Neural progenitor cell (in vitro differentiated cells): Measurements from ENCODE around the gene SH3TC1. TPM values are rescaled to one million over a fixed set of nuclear protein-coding genes. Genes with fewer than 3 reads are reported as not detected.

Experiments
- DNase-seq: peaks from one replicate; pipeline ENCODE4 v3.0.0-alpha.2; 2016; ENCODE audit warnings: low spot score
- H2AFZ ChIP-seq: fragments of 200-600 bp; sonication (generic); replicated peaks from 2 replicates; pipeline ENCODE4 v1.6.1; 2016; ENCODE audit warnings: antibody characterized with exemption
- H3F3A ChIP-seq: fragments of 200-600 bp; sonication (generic); 2 replicates; pipeline ENCODE4 v1.6.1; 2016; ENCODE audit warnings: antibody characterized with exemption, low read depth
- H3K27ac ChIP-seq: fragments of 200-600 bp; sonication (generic); 2 replicates; pipeline ENCODE4 v1.5.1; 2016; ENCODE audit warnings: mild to moderate bottlenecking
- H3K27me3 ChIP-seq: fragments of 200-600 bp; sonication (generic); 2 replicates; pipeline ENCODE4 v1.6.1; 2016; ENCODE audit warnings: mild to moderate bottlenecking, moderate library complexity
- H3K36me3 ChIP-seq: fragments of 200-600 bp; sonication (generic); 2 replicates; pipeline ENCODE4 v1.5.1; 2016
- H3K4me1 ChIP-seq: fragments of 200-600 bp; sonication (generic); 2 replicates; pipeline ENCODE4 v1.6.1; 2016; ENCODE audit warnings: mixed run types
- H3K4me2 ChIP-seq: fragments of 200-600 bp; sonication (generic); 2 replicates; pipeline ENCODE4 v1.6.1; 2016
- H3K4me3 ChIP-seq: fragments of 200-600 bp; sonication (generic); 2 replicates; pipeline ENCODE4 v1.5.1; 2016
- H3K79me2 ChIP-seq: fragments of 200-600 bp; sonication (generic); 2 replicates; pipeline ENCODE4 v1.6.1; 2016; ENCODE audit warnings: low read depth
- H3K9ac ChIP-seq: fragments of 200-600 bp; sonication (generic); 2 replicates; pipeline ENCODE4 v1.6.1; 2016
- H3K9me3 ChIP-seq: fragments of 200-600 bp; sonication (generic); 2 replicates; pipeline ENCODE4 v1.5.1; 2016; ENCODE audit warnings: low read depth
- H4K20me1 ChIP-seq: fragments of 200-600 bp; sonication (generic); 2 replicates; pipeline ENCODE4 v1.6.1; 2016; ENCODE audit warnings: low read depth
- H3K27ac Mint-ChIP-seq: 3 replicates; pipeline ENCODE4 v1.8.0; 2021; ENCODE audit warnings: mixed read lengths
- H3K27me3 Mint-ChIP-seq: 2 replicates; pipeline ENCODE4 v1.8.0; 2022; ENCODE audit warnings: low read depth, mild to moderate bottlenecking, inconsistent platforms, moderate library complexity, mixed read lengths; ENCODE audit not compliant: insufficient read depth
- H3K36me3 Mint-ChIP-seq: 3 replicates; pipeline ENCODE4 v1.8.0; 2021; ENCODE audit warnings: mixed read lengths
- H3K4me1 Mint-ChIP-seq: 3 replicates; pipeline ENCODE4 v1.8.0; 2021; ENCODE audit warnings: mixed read lengths
- H3K4me3 Mint-ChIP-seq: 3 replicates; pipeline ENCODE4 v1.8.0; 2021; ENCODE audit warnings: mild to moderate bottlenecking, moderate library complexity, mixed read lengths
- H3K9me3 Mint-ChIP-seq: 3 replicates; pipeline ENCODE4 v1.8.0; 2020; ENCODE audit warnings: mixed read lengths
- EZH2 ChIP-seq: fragments of 200-600 bp; sonication (generic); IDR thresholded peaks from 2 replicates; pipeline ENCODE4 v1.6.1; 2017; ENCODE audit warnings: antibody characterized with exemption, mild to moderate bottlenecking, moderate library complexity
- EZH2phosphoT487 ChIP-seq: fragments of 200-600 bp; sonication (generic); IDR thresholded peaks from 2 replicates; pipeline ENCODE4 v1.6.1; 2017; ENCODE audit warnings: antibody characterized with exemption
- total RNA-seq: library from RNA; depleted of rRNA; stranded (reverse); fragments of >200 nt; gene quantifications from 2 replicates; pipeline ENCODE4 v1.2.3, GENCODE V29; 2015; ENCODE audit warnings: low replicate concordance
- TF ChIP-seq, protein P1 (sequence below): fragments of 200-600 bp; sonication (generic); IDR thresholded peaks from 2 replicates; pipeline ENCODE4 v1.5.1; 2017; ENCODE audit warnings: antibody characterized with exemption, mild to moderate bottlenecking

The SH3TC1 gene
- total RNA-seq, 1 donor from 2014 or later = 0.22 TPM

DNA sequence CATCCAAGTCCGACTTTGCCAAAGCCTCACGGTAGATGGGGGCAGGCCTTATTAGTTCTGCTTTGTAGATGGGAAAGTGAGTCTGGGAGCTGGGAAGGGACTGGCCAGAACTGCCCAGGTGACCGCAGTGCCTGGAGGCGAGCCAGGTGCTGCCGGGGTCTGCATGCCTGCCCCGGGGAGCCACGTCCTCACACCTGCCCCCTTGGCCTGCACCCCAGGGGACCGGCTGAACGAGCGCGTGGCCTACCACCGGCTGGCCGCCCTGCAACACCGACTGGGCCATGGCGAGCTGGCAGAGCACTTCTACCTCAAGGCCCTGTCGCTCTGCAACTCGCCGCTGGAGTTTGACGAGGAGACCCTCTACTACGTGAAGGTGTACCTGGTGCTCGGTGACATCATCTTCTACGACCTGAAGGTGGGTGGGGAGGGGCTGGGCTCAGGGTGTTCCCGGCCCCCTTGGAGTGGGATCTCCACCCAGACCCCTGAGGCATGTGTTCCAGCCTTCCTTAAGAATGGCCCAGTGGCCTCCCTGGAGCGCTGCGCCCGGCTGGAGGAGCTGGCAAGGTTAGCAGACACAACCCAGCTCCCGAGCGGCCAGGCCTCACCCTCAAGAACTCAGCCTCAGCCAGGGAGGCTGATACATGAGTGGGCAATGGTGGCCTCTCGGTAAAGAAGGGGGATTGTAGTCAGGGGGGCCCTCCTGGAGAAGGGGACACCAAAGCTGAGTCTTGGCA is 38.3 kb downstream of the SH3TC1 start:
- Mint-ChIP-seq H3K9me3 (no peaks in the 10 kb centered on the region), H3K36me3 (no peaks in the 10 kb centered on the region), H3K4me3 (no peak overlapping the region), H3K4me1 (peaks cover 2% of the 10 kb centered on the region), H3K27ac (no peak overlapping the region), H3K27me3 (peaks cover 8% of the 10 kb centered on the region)
- H3K27me3 ChIP-seq = no peaks in the 10 kb centered on the region
- no peaks in the 10 kb centered on the region for H4K20me1 ChIP-seq
- H3K27ac ChIP-seq = no peak overlapping the region
- no peak for DNase-seq
- no peaks in the 10 kb centered on the region for H3K4me1 ChIP-seq
- no peak overlapping the region for H3K9ac ChIP-seq
- H3K36me3 ChIP-seq = no peaks in the 10 kb centered on the region
- TF ChIP-seq EZH2phosphoT487 = no peak
- no peak for TF ChIP-seq EZH2
- TF ChIP-seq, protein P1, sequence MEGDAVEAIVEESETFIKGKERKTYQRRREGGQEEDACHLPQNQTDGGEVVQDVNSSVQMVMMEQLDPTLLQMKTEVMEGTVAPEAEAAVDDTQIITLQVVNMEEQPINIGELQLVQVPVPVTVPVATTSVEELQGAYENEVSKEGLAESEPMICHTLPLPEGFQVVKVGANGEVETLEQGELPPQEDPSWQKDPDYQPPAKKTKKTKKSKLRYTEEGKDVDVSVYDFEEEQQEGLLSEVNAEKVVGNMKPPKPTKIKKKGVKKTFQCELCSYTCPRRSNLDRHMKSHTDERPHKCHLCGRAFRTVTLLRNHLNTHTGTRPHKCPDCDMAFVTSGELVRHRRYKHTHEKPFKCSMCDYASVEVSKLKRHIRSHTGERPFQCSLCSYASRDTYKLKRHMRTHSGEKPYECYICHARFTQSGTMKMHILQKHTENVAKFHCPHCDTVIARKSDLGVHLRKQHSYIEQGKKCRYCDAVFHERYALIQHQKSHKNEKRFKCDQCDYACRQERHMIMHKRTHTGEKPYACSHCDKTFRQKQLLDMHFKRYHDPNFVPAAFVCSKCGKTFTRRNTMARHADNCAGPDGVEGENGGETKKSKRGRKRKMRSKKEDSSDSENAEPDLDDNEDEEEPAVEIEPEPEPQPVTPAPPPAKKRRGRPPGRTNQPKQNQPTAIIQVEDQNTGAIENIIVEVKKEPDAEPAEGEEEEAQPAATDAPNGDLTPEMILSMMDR = no peak
- H3K4me3 ChIP-seq = no peak overlapping the region
- no peaks in the 10 kb centered on the region for H3K79me2 ChIP-seq
- no peak overlapping the region for H2AFZ ChIP-seq
- no peak overlapping the region for H3K4me2 ChIP-seq
- no peaks in the 10 kb centered on the region for H3K9me3 ChIP-seq
- no peaks in the 10 kb centered on the region for H3F3A ChIP-seq

DNA sequence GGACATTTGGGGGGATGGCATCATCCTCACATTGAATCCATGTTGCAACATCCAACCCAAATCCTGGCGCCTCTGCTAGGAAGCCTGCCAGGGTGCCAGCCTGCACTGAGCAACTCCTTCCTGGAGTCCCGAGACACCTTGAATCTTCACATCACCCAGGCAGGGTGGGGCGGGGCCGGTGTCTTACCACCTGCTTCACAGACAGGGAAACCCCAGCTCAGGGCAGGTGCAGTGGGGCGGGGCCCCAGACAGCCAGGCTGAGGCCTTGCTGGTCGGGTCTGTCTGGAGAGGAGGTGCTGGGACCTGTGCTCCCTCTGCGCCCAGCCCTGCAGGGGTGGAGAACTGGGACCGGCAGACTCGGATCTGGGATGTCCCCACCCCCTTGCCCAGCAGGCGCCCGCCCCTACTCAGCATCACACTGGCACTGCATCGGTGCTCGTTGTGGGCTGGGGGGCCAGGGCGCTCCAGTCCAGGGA is 39.0 kb downstream of the SH3TC1 start:
- H3K27me3 ChIP-seq = no peaks in the 10 kb centered on the region
- TF ChIP-seq, protein P1 = no peak
- TF ChIP-seq EZH2 (no peak), EZH2phosphoT487 (no peak)
- no peaks in the 10 kb centered on the region for H3K36me3 Mint-ChIP-seq
- no peaks in the 10 kb centered on the region for H3K79me2 ChIP-seq
- no peaks in the 10 kb centered on the region for H3K9me3 Mint-ChIP-seq
- H3F3A ChIP-seq = no peaks in the 10 kb centered on the region
- no peaks in the 10 kb centered on the region for H3K36me3 ChIP-seq
- peak overlapping the region; percentile 74 for H2AFZ ChIP-seq
- no peaks in the 10 kb centered on the region for H4K20me1 ChIP-seq
- H3K4me3 Mint-ChIP-seq = no peak overlapping the region
- peaks cover 8% of the 10 kb centered on the region for H3K4me1 Mint-ChIP-seq
- H3K4me1 ChIP-seq = no peaks in the 10 kb centered on the region
- H3K4me2 ChIP-seq = peak overlapping the region; percentile 40
- H3K27ac ChIP-seq = no peak overlapping the region
- no peak for DNase-seq
- peaks cover 8% of the 10 kb centered on the region for H3K27me3 Mint-ChIP-seq
- no peak overlapping the region for H3K9ac ChIP-seq
- H3K9me3 ChIP-seq = no peaks in the 10 kb centered on the region
- no peak overlapping the region for H3K4me3 ChIP-seq
- no peak overlapping the region for H3K27ac Mint-ChIP-seq

DNA sequence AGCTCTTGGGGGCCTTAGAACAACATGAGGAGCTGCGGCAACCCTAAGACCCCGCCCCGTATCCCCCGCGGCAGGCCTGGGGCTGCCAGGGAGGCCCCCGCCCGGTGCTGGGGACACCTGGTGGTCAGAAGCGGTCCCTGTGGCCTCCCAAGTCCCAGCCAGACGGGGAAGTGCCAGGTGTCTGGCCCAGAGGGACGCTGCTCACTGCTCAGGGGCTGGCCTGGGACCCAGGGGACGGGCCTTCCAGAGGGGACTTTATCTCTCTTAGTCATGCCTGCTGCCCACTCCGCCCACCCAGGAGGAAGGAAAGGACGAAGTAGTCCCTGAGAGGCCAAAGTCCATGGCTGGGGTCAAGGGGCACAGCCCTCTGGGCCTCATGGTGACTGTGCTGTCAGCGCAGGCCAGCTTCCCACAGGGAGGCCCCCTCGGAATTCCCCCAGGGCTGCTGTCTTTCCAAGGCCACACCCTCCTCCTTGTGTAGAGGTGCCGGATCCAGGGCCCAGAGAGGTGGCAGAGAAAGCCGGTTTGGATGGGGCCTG is 39.5 kb downstream of the SH3TC1 start:
- no peaks in the 10 kb centered on the region for H3K79me2 ChIP-seq
- H3K4me3 ChIP-seq = no peak overlapping the region
- H3K4me1 Mint-ChIP-seq = peaks cover 10% of the 10 kb centered on the region
- no peaks in the 10 kb centered on the region for H3K9me3 ChIP-seq
- H3K36me3 Mint-ChIP-seq = no peaks in the 10 kb centered on the region
- no peak for TF ChIP-seq EZH2phosphoT487
- TF ChIP-seq, protein P1 = peak; percentile 67
- no peak for TF ChIP-seq EZH2
- H3K9me3 Mint-ChIP-seq = no peaks in the 10 kb centered on the region
- H3F3A ChIP-seq = no peaks in the 10 kb centered on the region
- H2AFZ ChIP-seq = peak overlapping the region; percentile 74
- no peaks in the 10 kb centered on the region for H3K4me1 ChIP-seq
- H3K27me3 Mint-ChIP-seq = peaks cover 8% of the 10 kb centered on the region
- DNase-seq = peak; percentile 81
- no peak overlapping the region for H3K9ac ChIP-seq
- H4K20me1 ChIP-seq = no peaks in the 10 kb centered on the region
- H3K27me3 ChIP-seq = no peaks in the 10 kb centered on the region
- no peak overlapping the region for H3K4me3 Mint-ChIP-seq
- no peak overlapping the region for H3K27ac ChIP-seq
- H3K27ac Mint-ChIP-seq = no peak overlapping the region
- no peaks in the 10 kb centered on the region for H3K36me3 ChIP-seq
- peak overlapping the region; percentile 40 for H3K4me2 ChIP-seq
